K562 (cell line): Measurements from ENCODE around the gene ANKS1B. TPM values are rescaled to one million over a fixed set of nuclear protein-coding genes. Genes with fewer than 3 reads are reported as not detected.

Experiments
- ATAC-seq: fragments of 200-7000 bp; cut with Tn5 transposase; 3 replicates; pipeline ENCODE4 v1.9.1; 2020; ENCODE audit warnings: moderate library complexity
- BruUV-seq: library from RNA; stranded (reverse); fragments of 400-500 nt; replicated peaks from 2 replicates; lab custom pipeline; 2021; lab: Mats Ljungman, UMichigan
- CTCF ChIA-PET: fragments of 300-600 bp; formaldehyde crosslinking; extraction: SDS; loops from one replicate; lab custom pipeline; 2021; ENCODE audit warnings: low intra/inter-chr PET ratio; lab: Yijun Ruan, JAX
- POLR2A ChIA-PET: fragments of 300-600, 350-650 bp; sonication (Branson Sonifier 250); formaldehyde crosslinking; extraction: SDS; loops from one replicate; lab custom pipeline; 2021; ENCODE audit warnings: antibody characterized with exemption, inconsistent platforms; lab: Yijun Ruan, JAX
- DNase-seq, 4 experiments: peaks; one replicate each; pipeline versions ENCODE4 v3.0.0 to v3.0.0-alpha.2; 2011 to 2018; ENCODE audit warnings: low spot score in 3 of 4, mixed read lengths in 3 of 4; ENCODE audit errors: extremely low read depth in 1 of 4
- FAIRE-seq: peaks from 2 replicates; lab custom pipeline; 2011; peaks lifted over from hg19 to GRCh38; lab: Jason Lieb, UNC
- H2AFZ ChIP-seq: 2 replicates; pipeline ENCODE4 v1.6.0; 2011; ENCODE audit warnings: low read depth, low read length, control low read depth, inconsistent platforms
- H3K27ac ChIP-seq: fragments of 200-600 bp; 3 replicates; pipeline ENCODE4 v1.8.0; 2011; ENCODE audit warnings: low read depth, mild to moderate bottlenecking, control low read depth, inconsistent platforms, low read length, moderate library complexity, mixed read lengths; ENCODE audit errors: extremely low read depth
- H3K27me3 ChIP-seq, 2 experiments: fragments of 300-600 bp in 1 of 2; 2 replicates in 1 of 2; 3 replicates in 1 of 2; pipeline versions ENCODE4 v1.6.0 to v1.8.0; 2011; ENCODE audit warnings: inconsistent platforms in 2 of 2, low read length in 2 of 2, mild to moderate bottlenecking in 1 of 2, mixed read lengths in 1 of 2, moderate library complexity in 1 of 2; ENCODE audit not compliant: control insufficient read depth in 2 of 2, insufficient read depth in 2 of 2
- H3K36me3 ChIP-seq: fragments of 300-600 bp; 3 replicates; pipeline ENCODE4 v1.8.0; 2011; ENCODE audit warnings: mild to moderate bottlenecking, low read length, inconsistent platforms; ENCODE audit not compliant: control insufficient read depth, insufficient read depth
- H3K4me1 ChIP-seq, 2 experiments: fragments of 200-600 bp in 1 of 2; replicated peaks in 1 of 2; 2 replicates in 1 of 2; 3 replicates in 1 of 2; pipeline versions ENCODE4 v1.5.1 to v1.8.0; 2011; ENCODE audit warnings: inconsistent platforms in 2 of 2, low read length in 2 of 2, mild to moderate bottlenecking in 1 of 2, mixed read lengths in 1 of 2, moderate library complexity in 1 of 2; ENCODE audit not compliant: control insufficient read depth in 2 of 2, insufficient read depth in 2 of 2
- H3K4me2 ChIP-seq: 2 replicates; pipeline ENCODE4 v1.6.1; 2011; ENCODE audit warnings: low read length, control low read depth, inconsistent platforms, mixed read lengths; ENCODE audit not compliant: insufficient read depth
- H3K4me3 ChIP-seq: fragments of 200-600 bp; sonication (generic), shearing (Covaris generic); 2 replicates; pipeline ENCODE4 v1.5.1; 2016; ENCODE audit warnings: control low read depth, inconsistent platforms
- H3K79me2 ChIP-seq: fragments of 200-600 bp; 3 replicates; pipeline ENCODE4 v1.8.0; 2011; ENCODE audit warnings: low read length, inconsistent platforms; ENCODE audit not compliant: control insufficient read depth, insufficient read depth
- H3K9ac ChIP-seq, 2 experiments: 2 replicates each; pipeline versions ENCODE4 v1.6.0 to v1.6.1; 2011; ENCODE audit warnings: low read depth in 2 of 2, low read length in 2 of 2, control low read depth in 1 of 2, inconsistent platforms in 1 of 2, mild to moderate bottlenecking in 1 of 2, mixed read lengths in 1 of 2; ENCODE audit not compliant: insufficient read depth in 1 of 2
- H3K9me1 ChIP-seq: one replicate; pipeline ENCODE4 v1.6.0; 2011; ENCODE audit warnings: inconsistent platforms, mild to moderate bottlenecking, low read length, moderate library complexity; ENCODE audit not compliant: control insufficient read depth, insufficient read depth
- H3K9me3 ChIP-seq: replicated peaks from 2 replicates; pipeline ENCODE4 v1.5.1; 2011; ENCODE audit warnings: low read depth, low read length, inconsistent platforms; ENCODE audit not compliant: control insufficient read depth, insufficient read depth
- H4K20me1 ChIP-seq: replicated peaks from 2 replicates; pipeline ENCODE4 v1.6.1; 2011; ENCODE audit warnings: low read length, inconsistent platforms, mixed read lengths; ENCODE audit not compliant: control insufficient read depth, insufficient read depth
- BCOR ChIP-seq: fragments of 450-650 bp; IDR thresholded peaks from 2 replicates; pipeline ENCODE4 v1.6.1; 2016
- BDP1 ChIP-seq: IDR thresholded peaks from 3 replicates; pipeline ENCODE4 v1.6.1; 2011; ENCODE audit not compliant: insufficient read length, insufficient read depth
- ETV1 ChIP-seq: fragments of 450-650 bp; conservative IDR thresholded peaks from 2 replicates; pipeline ENCODE4 v1.6.1; 2016; ENCODE audit warnings: missing genetic modification characterization, control low read depth, low read depth, missing compliant biosample characterization
- HBP1 ChIP-seq: fragments of 450-650 bp; formaldehyde crosslinking; IDR thresholded peaks from 2 replicates; pipeline ENCODE4 v1.4.0; 2022; ENCODE audit warnings: missing genetic modification characterization
- KLF1 ChIP-seq: fragments of 450-650 bp; IDR thresholded peaks from 2 replicates; pipeline ENCODE4 v1.6.1; 2016; ENCODE audit warnings: missing genetic modification characterization, missing compliant biosample characterization
- KLF10 ChIP-seq: fragments of 250-450 bp; sonication (Bioruptor Pico); IDR thresholded peaks from 2 replicates; pipeline ENCODE4 v1.6.1; 2021; ENCODE audit warnings: matching md5 sums
- NR2C1 ChIP-seq, 2 experiments: fragments of 450-650 bp; IDR thresholded peaks; 2 replicates each; pipeline ENCODE4 v1.6.1; 2017; ENCODE audit warnings: mild to moderate bottlenecking in 2 of 2, antibody characterized with exemption in 1 of 2, inconsistent platforms in 1 of 2, missing compliant biosample characterization in 1 of 2, missing genetic modification characterization in 1 of 2
- PTTG1 ChIP-seq: fragments of 450-650 bp; IDR thresholded peaks from 2 replicates; pipeline ENCODE4 v1.6.1; 2016; ENCODE audit warnings: low read depth, mild to moderate bottlenecking, missing genetic modification characterization, missing compliant biosample characterization
- SETDB1 ChIP-seq: IDR thresholded peaks from one replicate; pipeline ENCODE4 v1.6.1; 2012; ENCODE audit warnings: low read length, control low read depth, inconsistent platforms
- SMAD2 ChIP-seq: fragments of 150-350 bp; IDR thresholded peaks from 2 replicates; pipeline ENCODE4 v1.6.1; 2014; ENCODE audit warnings: low read depth, mild to moderate bottlenecking, low read length
- TCF15 ChIP-seq: fragments of 250-450 bp; sonication (Bioruptor Pico); IDR thresholded peaks from 2 replicates; pipeline ENCODE4 v1.8.0; 2022; ENCODE audit warnings: moderate library complexity, mild to moderate bottlenecking, inconsistent platforms
- ZBTB33 ChIP-seq: sonication (generic); formaldehyde crosslinking; IDR thresholded peaks from 2 replicates; pipeline ENCODE4 v1.8.1; 2023; ENCODE audit warnings: mild to moderate bottlenecking, missing genetic modification reagents
- ZNF347 ChIP-seq: fragments of 450-650 bp; formaldehyde crosslinking; IDR thresholded peaks from 2 replicates; pipeline ENCODE4 v1.4.0; 2020; ENCODE audit warnings: low read depth, mild to moderate bottlenecking, moderate library complexity
- ZNF511 ChIP-seq: sonication (generic); formaldehyde crosslinking; IDR thresholded peaks from 2 replicates; pipeline ENCODE4 v1.8.0; 2022; ENCODE audit warnings: mild to moderate bottlenecking, missing genetic modification reagents
- ZNF512 ChIP-seq: IDR thresholded peaks from 2 replicates; pipeline ENCODE4 v1.6.1; 2016; ENCODE audit warnings: missing genetic modification characterization, missing compliant biosample characterization
- ZNF740 ChIP-seq, 3 experiments: fragments of 200-800 bp in 1 of 3; sonication (Bioruptor generic) in 1 of 3; sonication (generic) in 1 of 3; formaldehyde crosslinking in 1 of 3; IDR thresholded peaks; 2 replicates each; pipeline versions ENCODE4 v1.6.1 to v1.8.0; 2016 to 2022; ENCODE audit warnings: mild to moderate bottlenecking in 2 of 3, missing compliant biosample characterization in 2 of 3, missing genetic modification characterization in 2 of 3, missing genetic modification reagents in 1 of 3
- WGBS: fragments of 100-300 bp; shearing (Covaris generic); methylation state at CpG from one replicate; pipeline ENCODE4 v1.1.6; 2016; ENCODE audit warnings: low coverage, mixed read lengths; ENCODE audit not compliant: insufficient coverage; ENCODE audit errors: missing lambda C conversion rate; 5-methylcytosine and 5-hydroxymethylcytosine counted together
- in situ Hi-C: fragments of 300-500 bp; cut with MboI; formaldehyde crosslinking; loops from 4 replicates; pipeline ENCODE4 v1.15.0; 2018; ENCODE audit warnings: inconsistent platforms, mixed read lengths
- intact Hi-C: fragments of 100-400 bp; cut with micrococcal nuclease; formaldehyde crosslinking; loops from 2 replicates; pipeline ENCODE4 v1.14.2; 2022
- polyA plus RNA-seq, 8 experiments: library from polyadenylated mRNA; depleted of rRNA in 4 of 8; stranded (reverse) in 5 of 8; unstranded in 3 of 8; fragments of >200 nt; fragmentation: Nextera tagmentation in 2 of 8; fragmentation: Illumina TruSeq in 1 of 8; extraction: Ambion mirVana in 2 of 8; extraction: Trizol in 1 of 8; gene quantifications; 2 replicates each; pipeline versions ENCODE4 v1.2.1 to v1.2.3, GENCODE V29; 2011 to 2014; ENCODE audit warnings: inconsistent platforms in 1 of 8, missing spikeins in 1 of 8
- total RNA-seq, 7 experiments: library from RNA; depleted of rRNA in 6 of 7; stranded (reverse); fragments of >200 nt in 6 of 7; fragmentation: Illumina TruSeq in 2 of 7; extraction: Trizol in 2 of 7; gene quantifications; 2 replicates each; pipeline versions ENCODE4 v1.2.1 to v1.2.3, GENCODE V29; 2011 to 2021; ENCODE audit warnings: low replicate concordance in 1 of 7

The ANKS1B gene
- total and polyA plus RNA-seq, 9 of the 15 experiments (the other 6 are each of a cell fraction or from before 2014, with no cell fraction given), result 0.04 to 0.47 (median 0.28) TPM; not detected in 4

- POLR2A ChIA-PET, result no interaction called here
- WGBS, result 2% methylated on average over 4 of the region's 4 CpGs
- Histone ChIP-seq H3K4me3 (no peak overlapping the region), H3K9me3 (no peaks in the 10 kb centered on the region), H3K4me2 (no peak overlapping the region), H2AFZ (no peak overlapping the region), H3K9me1 (no peaks in the 10 kb centered on the region), H3K27me3 (no peaks in the 10 kb centered on the region), H4K20me1 (no peaks in the 10 kb centered on the region), H3K79me2 (no peaks in the 10 kb centered on the region), H3K9ac (no peak overlapping the region), H3K4me1 (no peaks in the 10 kb centered on the region), H3K27ac (no peak overlapping the region), H3K36me3 (no peaks in the 10 kb centered on the region)
- ATAC-seq (no peak), DNase-seq (no peak), FAIRE-seq (no peak)
- intact Hi-C loops (no loop called here), in situ Hi-C loops (no loop called here)
- no TSS peak for BruUV-seq
- CTCF ChIA-PET, result no interaction called here
- TF ChIP-seq ZBTB33, result no peak
- no peak for TF ChIP-seq ZNF511 (CRISPR knock-in tag)
- TF ChIP-seq KLF1, result no peak
- TF ChIP-seq ETV1 (tag), result no peak
- no peak for TF ChIP-seq ZNF347 (CRISPR knock-in tag)
- TF ChIP-seq PTTG1 (tag), result no peak
- no peak for TF ChIP-seq SMAD2
- no peak for TF ChIP-seq TCF15 (CRISPR knock-in tag)
- no peak for TF ChIP-seq HBP1
- TF ChIP-seq BCOR, result no peak
- TF ChIP-seq ZNF512, result no peak
- no peak for TF ChIP-seq SETDB1
- no peak for TF ChIP-seq BDP1
- no peak for TF ChIP-seq KLF10 (CRISPR knock-in tag)
- no peak for TF ChIP-seq NR2C1 (IDR thresholded peaks at IDR 0.05)
- no peak for TF ChIP-seq NR2C1 (tag; IDR thresholded peaks at IDR 0.05)
- no peak for TF ChIP-seq ZNF740 (CRISPR knock-in tag; IDR thresholded peaks at IDR 0.05)
- TF ChIP-seq ZNF740 (tag; IDR thresholded peaks at IDR 0.05), result no peak
Measured at GRCh38 chr12:99383258-99383657, 601.5 kb downstream of the ANKS1B start.
